H9 (cell line): ENCODE data around the gene TBCK. TPM values are rescaled to one million over a fixed set of nuclear protein-coding genes. Genes with fewer than 3 reads are reported as not detected.

Experiments used
- DNase-seq: peaks from one replicate; pipeline ENCODE4 v3.0.0-alpha.2; 2017
- H2AFZ ChIP-seq: one replicate; pipeline ENCODE4 v1.6.1; 2013; ENCODE audit warnings: mild to moderate bottlenecking, low read length, control low read depth, moderate library complexity
- H2AK5ac ChIP-seq: 2 replicates; pipeline ENCODE4 v1.6.1; 2013; ENCODE audit warnings: low read length, control low read depth, mixed read lengths; ENCODE audit not compliant: insufficient read length
- H2BK120ac ChIP-seq: one replicate; pipeline ENCODE4 v1.6.1; 2013; ENCODE audit warnings: low read depth, mild to moderate bottlenecking, low read length, control low read depth, inconsistent platforms; ENCODE audit not compliant: poor library complexity, severe bottlenecking
- H2BK12ac ChIP-seq: 2 replicates; pipeline ENCODE4 v1.6.1; 2013; ENCODE audit warnings: low read length, control low read depth, mixed read lengths, low read depth; ENCODE audit not compliant: insufficient read length
- H2BK15ac ChIP-seq: 2 replicates; pipeline ENCODE4 v1.6.1; 2013; ENCODE audit warnings: low read depth, low read length, control low read depth
- H2BK20ac ChIP-seq: one replicate; pipeline ENCODE4 v1.6.1; 2013; ENCODE audit warnings: low read depth, mild to moderate bottlenecking, low read length, control low read depth, inconsistent platforms; ENCODE audit not compliant: poor library complexity, severe bottlenecking
- H2BK5ac ChIP-seq: 2 replicates; pipeline ENCODE4 v1.6.1; 2013; ENCODE audit warnings: low read length, control low read depth, mixed read lengths; ENCODE audit not compliant: insufficient read length
- H3K14ac ChIP-seq: 2 replicates; pipeline ENCODE4 v1.6.1; 2013; ENCODE audit warnings: low read length, control low read depth; ENCODE audit not compliant: insufficient read depth
- H3K18ac ChIP-seq: 2 replicates; pipeline ENCODE4 v1.6.1; 2013; ENCODE audit warnings: low read depth, mild to moderate bottlenecking, mixed read lengths, low read length, control low read depth; ENCODE audit not compliant: insufficient read length
- H3K23ac ChIP-seq: 2 replicates; pipeline ENCODE4 v1.6.1; 2013; ENCODE audit warnings: low read length, control low read depth, mixed read lengths, low read depth; ENCODE audit not compliant: insufficient read length
- H3K23me2 ChIP-seq: 2 replicates; pipeline ENCODE4 v1.6.1; 2013; ENCODE audit warnings: low read depth, mild to moderate bottlenecking, mixed read lengths, low read length, control low read depth; ENCODE audit not compliant: insufficient read length, poor library complexity, severe bottlenecking
- H3K27ac ChIP-seq: 2 replicates; pipeline ENCODE4 v1.5.1; 2013; ENCODE audit warnings: low read length, control low read depth, mixed read lengths, low read depth; ENCODE audit not compliant: insufficient read length
- H3K27me3 ChIP-seq: 2 replicates; pipeline ENCODE4 v1.6.1; 2013; ENCODE audit warnings: low read length, control low read depth, inconsistent platforms; ENCODE audit not compliant: insufficient read depth
- H3K4ac ChIP-seq: 2 replicates; pipeline ENCODE4 v1.6.1; 2013; ENCODE audit warnings: low read depth, mild to moderate bottlenecking, control low read depth, inconsistent platforms, low read length, moderate library complexity
- H3K4me1 ChIP-seq: 2 replicates; pipeline ENCODE4 v1.6.1; 2013; ENCODE audit warnings: low read length, control low read depth, inconsistent platforms; ENCODE audit not compliant: insufficient read depth
- H3K4me2 ChIP-seq: 2 replicates; pipeline ENCODE4 v1.6.1; 2013; ENCODE audit warnings: low read length, control low read depth, mixed read lengths; ENCODE audit not compliant: insufficient read length, insufficient read depth
- H3K56ac ChIP-seq: 2 replicates; pipeline ENCODE4 v1.6.1; 2013; ENCODE audit warnings: low read depth, mild to moderate bottlenecking, mixed read lengths, low read length, control low read depth; ENCODE audit not compliant: insufficient read length
- H3K79me1 ChIP-seq: 2 replicates; pipeline ENCODE4 v1.6.1; 2013; ENCODE audit warnings: low read depth, mild to moderate bottlenecking, moderate library complexity, low read length, control low read depth, inconsistent platforms; ENCODE audit not compliant: insufficient read depth, poor library complexity, severe bottlenecking
- H3K79me2 ChIP-seq: 2 replicates; pipeline ENCODE4 v1.6.1; 2013; ENCODE audit warnings: low read length, control low read depth, inconsistent platforms; ENCODE audit not compliant: insufficient read depth
- H3K9ac ChIP-seq: 2 replicates; pipeline ENCODE4 v1.6.1; 2013; ENCODE audit warnings: low read length, control low read depth, mixed read lengths; ENCODE audit not compliant: insufficient read length; ENCODE audit errors: extremely low read depth
- H3K9me3 ChIP-seq: one replicate; pipeline ENCODE4 v1.6.1; 2013; ENCODE audit warnings: low read depth, low read length, inconsistent platforms; ENCODE audit not compliant: control insufficient read depth
- H3T11ph ChIP-seq: one replicate; pipeline ENCODE4 v1.6.1; 2013; ENCODE audit warnings: mild to moderate bottlenecking, low read length, control low read depth, inconsistent platforms
- H4K20me1 ChIP-seq: one replicate; pipeline ENCODE4 v1.6.1; 2013; ENCODE audit not compliant: control insufficient read depth, insufficient read length, insufficient read depth
- H4K5ac ChIP-seq: 2 replicates; pipeline ENCODE4 v1.6.1; 2013; ENCODE audit warnings: low read depth, mild to moderate bottlenecking, mixed read lengths, low read length, control low read depth; ENCODE audit not compliant: insufficient read length
- H4K8ac ChIP-seq: replicated peaks from 2 replicates; pipeline ENCODE4 v1.6.1; 2013; ENCODE audit warnings: low read length, control low read depth, mixed read lengths, low read depth; ENCODE audit not compliant: insufficient read length
- H4K91ac ChIP-seq: 2 replicates; pipeline ENCODE4 v1.6.1; 2013; ENCODE audit warnings: low read depth, mild to moderate bottlenecking, moderate library complexity, mixed read lengths, low read length, control low read depth; ENCODE audit not compliant: insufficient read length
- H3K27ac Mint-ChIP-seq, 3 experiments: 2 replicates in 2 of 3; 3 replicates in 1 of 3; pipeline ENCODE4 v1.8.0; 2020 to 2021; ENCODE audit warnings: mixed read lengths in 3 of 3, mild to moderate bottlenecking in 1 of 3, moderate library complexity in 1 of 3
- H3K27me3 Mint-ChIP-seq: 2 replicates; pipeline ENCODE4 v1.8.0; 2021; ENCODE audit warnings: low read depth, mild to moderate bottlenecking, moderate library complexity, mixed read lengths
- H3K36me3 Mint-ChIP-seq, 3 experiments: 2 replicates in 2 of 3; 3 replicates in 1 of 3; pipeline ENCODE4 v1.8.0; 2020 to 2021; ENCODE audit warnings: low read depth in 3 of 3, mixed read lengths in 3 of 3; ENCODE audit not compliant: insufficient read depth in 1 of 3
- H3K4me1 Mint-ChIP-seq, 2 experiments: 2 replicates each; pipeline ENCODE4 v1.8.0; 2020; ENCODE audit warnings: mixed read lengths in 2 of 2
- H3K4me3 Mint-ChIP-seq, 2 experiments: 2 replicates in 1 of 2; 3 replicates in 1 of 2; pipeline ENCODE4 v1.8.0; 2020 to 2021; ENCODE audit warnings: mild to moderate bottlenecking in 2 of 2, mixed read lengths in 2 of 2, moderate library complexity in 1 of 2
- H3K9me3 Mint-ChIP-seq, 2 experiments: 2 replicates in 1 of 2; 3 replicates in 1 of 2; pipeline ENCODE4 v1.8.0; 2020; ENCODE audit warnings: mild to moderate bottlenecking in 2 of 2, mixed read lengths in 2 of 2, moderate library complexity in 1 of 2
- CTCF ChIP-seq: fragments of 200-600 bp; sonication (generic); conservative IDR thresholded peaks from 3 replicates; pipeline ENCODE4 v1.8.0; 2021; ENCODE audit warnings: antibody characterized with exemption, mild to moderate bottlenecking
- total RNA-seq: library from RNA; stranded (reverse); gene quantifications from 2 replicates; pipeline ENCODE4 v1.2.1, GENCODE V29; 2021

Gene TBCK
- total RNA-seq, 1 experiment from 2014 or later: 22.1 TPM

- no peaks in the 10 kb centered on the region for H3K9me3 ChIP-seq
- no peak overlapping the region for H3K23ac ChIP-seq
- H2BK20ac ChIP-seq: no peak overlapping the region
- no peak overlapping the region for H2AFZ ChIP-seq
- H3K4me2 ChIP-seq: no peak overlapping the region
- no peak overlapping the region for H2BK120ac ChIP-seq
- Mint-ChIP-seq H3K36me3 (no peaks in the 10 kb centered on the region), H3K4me3 (no peak overlapping the region), H3K27ac (no peak overlapping the region), H3K9me3 (no peaks in the 10 kb centered on the region), H3K27me3 (no peaks in the 10 kb centered on the region), H3K4me1 (peaks cover 0 to 5% of the 10 kb centered on the region in 2 experiments; a peak in 1 of 4 replicates)
- H3K4ac ChIP-seq: no peak overlapping the region
- DNase-seq: no peak
- H4K8ac ChIP-seq: no peak overlapping the region
- no peak overlapping the region for H3K14ac ChIP-seq
- no peak overlapping the region for H3K9ac ChIP-seq
- H3K4me1 ChIP-seq: no peaks in the 10 kb centered on the region
- H2BK15ac ChIP-seq: no peak overlapping the region
- no peak overlapping the region for H3T11ph ChIP-seq
- peak; percentile 67 for TF ChIP-seq CTCF
- no peaks in the 10 kb centered on the region for H3K23me2 ChIP-seq
- H3K79me2 ChIP-seq: no peaks in the 10 kb centered on the region
- H3K18ac ChIP-seq: no peak overlapping the region
- no peak overlapping the region for H3K27ac ChIP-seq
- no peak overlapping the region for H4K91ac ChIP-seq
- no peaks in the 10 kb centered on the region for H3K79me1 ChIP-seq
- no peak overlapping the region for H2BK5ac ChIP-seq
- no peak overlapping the region for H2AK5ac ChIP-seq
- H4K20me1 ChIP-seq: no peaks in the 10 kb centered on the region
- no peak overlapping the region for H2BK12ac ChIP-seq
- no peak overlapping the region for H4K5ac ChIP-seq
- H3K56ac ChIP-seq: no peak overlapping the region
- H3K27me3 ChIP-seq: no peaks in the 10 kb centered on the region
Measured at GRCh38 chr4:106201373-106201772, 114.6 kb downstream of the TBCK start.
